Measurements from ENCODE around the gene GGT6.
"Not testable (repeated sequence)": the region's sequence is repeated elsewhere in the genome, so short reads cannot be mapped to it uniquely, and the experiment has no call there.

The GGT6 gene

GRCh38 chr17:4560421-4560820 is at the start of gene GGT6:
TSS of gene GGT6 (minus strand) at chr17:4560577. CDS start at chr17:4560521, 56 bp downstream.
- H3K27me3 ChIP-seq (ENCODE audit: control insufficient read depth in 1 of 2, insufficient read depth in 2 of 2, low read length in 2 of 2) = no peaks in the 10 kb centered on the region
- no peak within 1 kb of the TSS for H3K9ac ChIP-seq (ENCODE audit: low read length)
- no peaks in the 10 kb centered on the region for H3K9me3 ChIP-seq (ENCODE audit: low read length)
- peaks cover 8% of the 10 kb centered on the region for H3K4me1 ChIP-seq (ENCODE audit: insufficient read depth, low read length)
- no peak within 1 kb of the TSS for H3K27ac ChIP-seq (ENCODE audit: low read depth, low read length)
- H3K4me3 ChIP-seq (ENCODE audit: low read depth in 1 of 2, low read length in 2 of 2) = no peak within 1 kb of the TSS
- no peaks in the 10 kb centered on the region for H3K36me3 ChIP-seq (ENCODE audit: insufficient read depth, low read length)

GRCh38 chr17:4610162-4610561 is 49.8 kb upstream of the GGT6 start:
- Histone ChIP-seq H3K4me3 (ENCODE audit: low read depth in 1 of 2, low read length in 2 of 2) (no peak overlapping the region), H3K27me3 (ENCODE audit: control insufficient read depth in 1 of 2, insufficient read depth in 2 of 2, low read length in 2 of 2) (no peaks in the 10 kb centered on the region), H3K36me3 (ENCODE audit: insufficient read depth, low read length) (no peaks in the 10 kb centered on the region), H3K4me1 (ENCODE audit: insufficient read depth, low read length) (peaks cover 7% of the 10 kb centered on the region), H3K9me3 (ENCODE audit: low read length) (no peaks in the 10 kb centered on the region), H3K9ac (ENCODE audit: low read length) (no peak overlapping the region), H3K27ac (ENCODE audit: low read depth, low read length) (no peak overlapping the region)

- H3K36me3 ChIP-seq (ENCODE audit: insufficient read depth, low read length) = no peaks in the 10 kb centered on the region
- H3K4me1 ChIP-seq (ENCODE audit: insufficient read depth, low read length) = peaks cover 7% of the 10 kb centered on the region
- H3K9ac ChIP-seq (ENCODE audit: low read length) = no peak overlapping the region
- H3K4me3 ChIP-seq (ENCODE audit: low read depth in 1 of 2, low read length in 2 of 2) = no peak overlapping the region
- H3K9me3 ChIP-seq (ENCODE audit: low read length) = no peaks in the 10 kb centered on the region
- H3K27me3 ChIP-seq (ENCODE audit: control insufficient read depth in 1 of 2, insufficient read depth in 2 of 2, low read length in 2 of 2) = no peaks in the 10 kb centered on the region
- no peak overlapping the region for H3K27ac ChIP-seq (ENCODE audit: low read depth, low read length)
Measured at GRCh38 chr17:4609761-4610160, 49.4 kb upstream of the GGT6 start.

DNA sequence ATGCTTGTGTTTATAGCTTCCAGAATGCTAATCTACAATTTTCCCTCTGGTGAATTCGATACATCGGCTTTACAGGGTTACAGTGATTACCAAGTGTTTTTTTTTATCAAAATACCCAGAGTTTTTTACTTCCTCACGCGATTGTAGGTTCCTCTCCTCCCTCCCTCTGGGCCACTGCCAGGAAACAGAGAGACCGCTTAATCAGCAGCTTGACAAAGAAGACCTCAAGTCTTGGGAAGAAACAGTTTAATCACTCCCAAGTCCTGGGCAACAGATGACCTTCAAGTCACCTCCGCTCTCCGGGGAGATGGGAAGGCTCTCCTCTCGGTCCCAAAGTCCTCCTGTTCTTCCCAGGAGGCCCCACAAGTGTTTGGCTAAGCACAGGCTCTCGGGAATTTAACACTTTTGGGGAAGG is 47.4 kb upstream of the GGT6 start:
- Histone ChIP-seq H3K27me3 (ENCODE audit: control insufficient read depth in 1 of 2, insufficient read depth in 2 of 2, low read length in 2 of 2) (no peaks in the 10 kb centered on the region), H3K4me3 (ENCODE audit: low read depth in 1 of 2, low read length in 2 of 2) (no peak overlapping the region), H3K4me1 (ENCODE audit: insufficient read depth, low read length) (peaks cover 11% of the 10 kb centered on the region), H3K9me3 (ENCODE audit: low read length) (no peaks in the 10 kb centered on the region), H3K36me3 (ENCODE audit: insufficient read depth, low read length) (no peaks in the 10 kb centered on the region), H3K9ac (ENCODE audit: low read length) (no peak overlapping the region), H3K27ac (ENCODE audit: low read depth, low read length) (no peak overlapping the region)

DNA sequence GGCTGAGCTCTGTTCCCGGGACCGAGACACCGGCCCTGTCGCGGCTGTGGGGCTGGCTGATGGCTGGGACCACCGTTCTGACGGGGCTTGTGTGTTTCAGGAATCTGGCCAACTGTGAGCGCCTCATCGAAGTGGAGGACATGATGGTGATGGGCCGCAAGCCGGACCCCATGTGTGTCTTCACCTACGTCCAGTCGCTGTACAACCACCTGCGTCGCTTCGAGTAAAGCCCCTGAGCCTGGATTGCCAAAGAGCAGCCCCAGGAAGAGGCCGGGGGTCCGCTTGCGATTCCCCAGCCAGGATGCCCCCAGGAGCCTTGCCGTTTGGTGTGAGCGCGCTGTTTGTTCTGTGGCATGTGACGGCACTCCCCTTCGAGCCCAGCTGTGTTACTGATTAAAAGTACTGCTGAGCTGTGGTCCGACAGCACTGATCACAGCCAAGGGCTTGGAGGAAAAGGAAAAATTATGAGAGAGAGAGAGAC is 46.9 kb upstream of the GGT6 start:
- Histone ChIP-seq H3K27me3 (ENCODE audit: control insufficient read depth in 1 of 2, insufficient read depth in 2 of 2, low read length in 2 of 2) (no peaks in the 10 kb centered on the region), H3K9ac (ENCODE audit: low read length) (no peak overlapping the region), H3K4me1 (ENCODE audit: insufficient read depth, low read length) (peaks cover 11% of the 10 kb centered on the region), H3K27ac (ENCODE audit: low read depth, low read length) (no peak overlapping the region), H3K36me3 (ENCODE audit: insufficient read depth, low read length) (no peaks in the 10 kb centered on the region), H3K4me3 (ENCODE audit: low read depth in 1 of 2, low read length in 2 of 2) (no peak overlapping the region), H3K9me3 (ENCODE audit: low read length) (no peaks in the 10 kb centered on the region)

GRCh38 chr17:4605826-4606225 is 45.4 kb upstream of the GGT6 start:
- Histone ChIP-seq H3K27ac (ENCODE audit: low read depth, low read length) (no peak overlapping the region), H3K4me3 (ENCODE audit: low read depth in 1 of 2, low read length in 2 of 2) (no peak overlapping the region), H3K9me3 (ENCODE audit: low read length) (no peaks in the 10 kb centered on the region), H3K9ac (ENCODE audit: low read length) (no peak overlapping the region), H3K36me3 (ENCODE audit: insufficient read depth, low read length) (no peaks in the 10 kb centered on the region), H3K27me3 (ENCODE audit: control insufficient read depth in 1 of 2, insufficient read depth in 2 of 2, low read length in 2 of 2) (no peaks in the 10 kb centered on the region), H3K4me1 (ENCODE audit: insufficient read depth, low read length) (peaks cover 11% of the 10 kb centered on the region)

GRCh38 chr17:4604736-4605135 is 44.4 kb upstream of the GGT6 start:
- not testable (repeated sequence) for H3K9ac ChIP-seq (ENCODE audit: low read length); H3K27me3 ChIP-seq (ENCODE audit: control insufficient read depth in 1 of 2, insufficient read depth in 2 of 2, low read length in 2 of 2); H3K4me3 ChIP-seq (ENCODE audit: low read depth in 1 of 2, low read length in 2 of 2); H3K27ac ChIP-seq (ENCODE audit: low read depth, low read length); H3K36me3 ChIP-seq (ENCODE audit: insufficient read depth, low read length); H3K9me3 ChIP-seq (ENCODE audit: low read length)
- peaks cover 11% of the 10 kb centered on the region for H3K4me1 ChIP-seq (ENCODE audit: insufficient read depth, low read length)

- no peaks in the 10 kb centered on the region for H3K9me3 ChIP-seq (ENCODE audit: low read length)
- no peak overlapping the region for H3K9ac ChIP-seq (ENCODE audit: low read length)
- H3K36me3 ChIP-seq (ENCODE audit: insufficient read depth, low read length) = no peaks in the 10 kb centered on the region
- no peak overlapping the region for H3K27ac ChIP-seq (ENCODE audit: low read depth, low read length)
- H3K4me3 ChIP-seq (ENCODE audit: low read depth in 1 of 2, low read length in 2 of 2) = no peak overlapping the region
- peaks cover 11% of the 10 kb centered on the region for H3K4me1 ChIP-seq (ENCODE audit: insufficient read depth, low read length)
- H3K27me3 ChIP-seq (ENCODE audit: control insufficient read depth in 1 of 2, insufficient read depth in 2 of 2, low read length in 2 of 2) = no peaks in the 10 kb centered on the region
Measured at GRCh38 chr17:4604111-4604644, 43.8 kb upstream of the GGT6 start.

DNA sequence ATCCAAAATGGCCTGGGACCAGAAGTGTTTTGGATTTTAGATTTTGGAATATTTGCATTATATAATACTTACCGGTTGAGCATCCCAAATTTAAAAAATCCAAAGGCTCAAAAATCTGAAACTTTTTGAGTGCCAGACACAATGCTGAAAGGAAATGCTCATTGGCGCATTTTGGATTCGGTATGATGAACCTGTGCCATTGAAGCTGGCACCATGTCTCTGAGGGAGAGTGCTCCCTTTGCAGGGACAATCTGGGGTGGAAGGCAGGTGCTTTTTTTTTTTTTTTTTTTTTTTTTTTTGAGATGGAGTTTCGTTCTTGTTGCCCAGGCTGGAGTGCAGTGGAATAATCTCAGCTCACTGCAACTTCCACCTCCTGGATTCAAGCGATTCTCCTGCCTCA is 41.7 kb upstream of the GGT6 start:
- Histone ChIP-seq H3K27ac (ENCODE audit: low read depth, low read length) (no peak overlapping the region), H3K9me3 (ENCODE audit: low read length) (no peaks in the 10 kb centered on the region), H3K4me1 (ENCODE audit: insufficient read depth, low read length) (peaks cover 4% of the 10 kb centered on the region), H3K9ac (ENCODE audit: low read length) (no peak overlapping the region), H3K27me3 (ENCODE audit: control insufficient read depth in 1 of 2, insufficient read depth in 2 of 2, low read length in 2 of 2) (no peaks in the 10 kb centered on the region), H3K36me3 (ENCODE audit: insufficient read depth, low read length) (no peaks in the 10 kb centered on the region), H3K4me3 (ENCODE audit: low read depth in 1 of 2, low read length in 2 of 2) (no peak overlapping the region)

- peaks cover 4% of the 10 kb centered on the region for H3K4me1 ChIP-seq (ENCODE audit: insufficient read depth, low read length)
- H3K27me3 ChIP-seq (ENCODE audit: control insufficient read depth in 1 of 2, insufficient read depth in 2 of 2, low read length in 2 of 2) = peaks cover 0 to 4% of the 10 kb centered on the region in 2 donors
- H3K36me3 ChIP-seq (ENCODE audit: insufficient read depth, low read length) = no peaks in the 10 kb centered on the region
- H3K4me3 ChIP-seq (ENCODE audit: low read depth in 1 of 2, low read length in 2 of 2) = no peak overlapping the region
- H3K27ac ChIP-seq (ENCODE audit: low read depth, low read length) = no peak overlapping the region
- no peaks in the 10 kb centered on the region for H3K9me3 ChIP-seq (ENCODE audit: low read length)
- no peak overlapping the region for H3K9ac ChIP-seq (ENCODE audit: low read length)
Measured at GRCh38 chr17:4601326-4601725, 40.9 kb upstream of the GGT6 start.

DNA sequence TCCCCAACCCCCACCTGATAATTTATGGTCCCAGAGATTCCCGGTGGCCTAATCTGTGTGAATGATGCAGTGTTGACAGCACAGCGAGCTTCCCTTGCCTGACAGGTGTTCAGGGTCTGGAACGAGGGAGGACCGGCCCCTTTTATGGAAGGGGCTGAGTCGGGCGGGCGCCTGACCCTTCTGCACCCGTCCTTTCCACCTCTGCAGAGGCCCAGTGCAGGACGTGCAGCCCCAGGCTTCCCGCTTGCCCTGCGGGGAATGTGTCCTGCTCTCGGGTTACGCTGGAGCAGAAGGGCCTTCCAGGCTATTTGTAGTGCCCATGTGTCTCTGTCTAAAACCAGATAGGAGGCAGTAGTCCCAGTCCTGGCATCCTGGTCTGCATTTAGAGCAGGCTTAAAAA is 40.2 kb upstream of the GGT6 start:
- Histone ChIP-seq H3K36me3 (ENCODE audit: insufficient read depth, low read length) (no peaks in the 10 kb centered on the region), H3K27me3 (ENCODE audit: control insufficient read depth in 1 of 2, insufficient read depth in 2 of 2, low read length in 2 of 2) (peaks cover 0 to 4% of the 10 kb centered on the region in 2 donors), H3K27ac (ENCODE audit: low read depth, low read length) (no peak overlapping the region), H3K4me3 (ENCODE audit: low read depth in 1 of 2, low read length in 2 of 2) (no peak overlapping the region), H3K4me1 (ENCODE audit: insufficient read depth, low read length) (peaks cover 4% of the 10 kb centered on the region), H3K9me3 (ENCODE audit: low read length) (no peaks in the 10 kb centered on the region), H3K9ac (ENCODE audit: low read length) (no peak overlapping the region)

- H3K4me3 ChIP-seq (ENCODE audit: low read depth in 1 of 2, low read length in 2 of 2) = no peak overlapping the region
- H3K27ac ChIP-seq (ENCODE audit: low read depth, low read length) = peak overlapping the region; percentile 29
- peaks cover 4% of the 10 kb centered on the region for H3K4me1 ChIP-seq (ENCODE audit: insufficient read depth, low read length)
- H3K9me3 ChIP-seq (ENCODE audit: low read length) = no peaks in the 10 kb centered on the region
- no peak overlapping the region for H3K9ac ChIP-seq (ENCODE audit: low read length)
- no peaks in the 10 kb centered on the region for H3K36me3 ChIP-seq (ENCODE audit: insufficient read depth, low read length)
- peaks cover 0 to 4% of the 10 kb centered on the region in 2 donors for H3K27me3 ChIP-seq (ENCODE audit: control insufficient read depth in 1 of 2, insufficient read depth in 2 of 2, low read length in 2 of 2)
Measured at GRCh38 chr17:4599505-4600281, 39.3 kb upstream of the GGT6 start.
